Right ventricle myocardium superior (tissue), 1 donor: ENCODE results near the gene ATP6V0A4. TPM values are rescaled to one million over a fixed set of nuclear protein-coding genes. Genes with fewer than 3 reads are reported as not detected.

Experiments
- ATAC-seq: fragments of 200-7000 bp; cut with Tn5 transposase; one replicate; pipeline ENCODE4 v1.9.1; 2020; ENCODE audit warnings: mild to moderate bottlenecking; ENCODE audit not compliant: poor library complexity
- DNase-seq: peaks from one replicate; pipeline ENCODE4 v3.0.0-alpha.2; 2020
- intact Hi-C: fragments of 100-400 bp; cut with DNase I; formaldehyde crosslinking; loops from one replicate; pipeline ENCODE4 v1.11.2; 2022
- total RNA-seq: library from RNA; stranded (reverse); fragmentation: NEBNext Ultra II Directional; extraction: Animal tissue kit (Norgen Biotek cat#: 25700); gene quantifications from one replicate; pipeline ENCODE4 v1.2.1, GENCODE V29; 2021
- donor health status: DM: no; HTN: yes; CAD: no; lungs with severe emphysema.

Gene ATP6V0A4
- total RNA-seq, 1 donor from 2014 or later, result not detected

DNA sequence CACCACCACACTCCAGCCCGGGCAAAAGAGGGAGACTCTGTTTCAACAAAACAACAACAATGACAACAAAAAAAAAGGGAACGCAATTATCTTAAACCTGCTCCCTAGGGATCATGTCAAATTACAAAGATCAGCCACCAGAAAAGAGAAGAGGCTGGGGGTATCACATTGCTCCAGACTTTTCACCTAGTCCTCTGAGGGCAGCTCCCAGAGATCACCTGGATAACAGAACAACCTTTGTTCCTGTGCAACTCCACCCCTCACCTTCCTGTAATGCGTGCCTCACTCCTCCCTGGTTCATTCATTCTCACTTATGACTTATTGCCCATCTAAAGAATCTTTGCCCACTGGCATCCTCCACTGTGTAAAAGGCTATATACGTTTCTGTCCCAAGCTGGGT, 128.6 kb downstream of the ATP6V0A4 start:
- DNase-seq, result no peak
- ATAC-seq, result no peak
- intact Hi-C loops, result no loop called here

GRCh38 chr7:138668946-138669345, 129.1 kb downstream of the ATP6V0A4 start:
- ATAC-seq, result no peak
- intact Hi-C loops, result no loop called here

GRCh38 chr7:138668229-138668596, 129.8 kb downstream of the ATP6V0A4 start:
- ATAC-seq, result no peak
- no peak for DNase-seq
- intact Hi-C loops, result no loop called here

More at GRCh38 chr7:138668946-138669345, 129.1 kb downstream of the ATP6V0A4 start:
- DNase-seq, result no peak

GRCh38 chr7:138667535-138668228, 130.3 kb downstream of the ATP6V0A4 start:
- intact Hi-C loops, result no loop called here
- no peak for ATAC-seq
- DNase-seq, result no peak

GRCh38 chr7:138666385-138666784, 131.6 kb downstream of the ATP6V0A4 start:
- intact Hi-C loops, result no loop called here
- DNase-seq (no peak), ATAC-seq (no peak)

- intact Hi-C loops, result no loop called here
- ATAC-seq (no peak), DNase-seq (no peak)
Measured at GRCh38 chr7:138665669-138666140, 132.3 kb downstream of the ATP6V0A4 start.

- intact Hi-C loops, result no loop called here
- DNase-seq, result no peak
- no peak for ATAC-seq
Measured at GRCh38 chr7:138665249-138665648, 132.7 kb downstream of the ATP6V0A4 start.

DNA sequence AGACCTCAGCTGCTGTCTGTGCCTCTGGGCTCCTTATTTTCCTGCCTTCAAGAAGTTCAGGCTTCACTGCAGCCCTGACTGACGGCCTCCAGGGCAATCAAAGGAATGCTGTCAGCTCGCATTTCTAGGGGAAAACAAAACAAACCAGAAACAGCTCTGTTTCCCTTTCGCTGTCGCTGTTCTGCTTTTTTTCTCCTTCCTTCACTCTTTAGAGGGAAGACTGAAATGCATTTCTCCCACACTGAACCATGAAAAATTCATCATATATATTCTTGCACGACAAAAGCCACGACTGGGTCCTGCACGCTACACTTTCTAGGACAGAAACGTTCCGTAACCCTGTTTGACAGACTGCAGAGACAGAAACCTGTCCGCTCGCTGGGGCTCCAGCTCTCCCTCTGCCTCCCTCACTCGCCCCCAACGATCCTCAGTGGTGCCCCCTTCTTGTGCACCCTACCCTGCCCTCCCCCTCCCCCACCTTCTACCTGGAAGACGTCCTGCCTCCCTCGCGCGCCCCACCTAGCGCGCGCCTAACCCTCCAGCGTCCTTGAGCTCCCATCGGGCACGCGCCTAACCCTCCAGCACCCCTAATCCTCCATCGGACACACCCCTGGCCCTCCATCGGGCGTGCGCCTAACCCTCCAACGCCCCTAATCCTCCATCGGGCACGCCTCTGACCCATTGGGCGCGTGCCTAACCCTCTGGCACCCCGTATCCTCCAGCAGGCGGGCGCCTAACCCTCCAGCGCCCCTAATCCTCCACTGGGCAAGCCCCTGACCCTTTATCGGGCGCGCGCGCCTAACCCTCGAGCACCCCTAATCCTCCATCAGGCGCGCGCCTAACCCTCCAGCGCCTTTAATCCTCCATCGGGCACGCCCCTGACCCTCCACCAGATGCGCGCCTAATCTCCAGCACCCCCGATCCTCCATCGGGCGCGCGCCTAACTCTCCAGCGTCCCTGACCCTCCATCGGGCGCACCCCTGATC, 134.0 kb downstream of the ATP6V0A4 start:
- DNase-seq, result no peak
- intact Hi-C loops, result no loop called here
- no peak for ATAC-seq

- intact Hi-C loops, result no loop called here
- no peak for ATAC-seq
Measured at GRCh38 chr7:138662991-138663320, 135.0 kb downstream of the ATP6V0A4 start.

DNA sequence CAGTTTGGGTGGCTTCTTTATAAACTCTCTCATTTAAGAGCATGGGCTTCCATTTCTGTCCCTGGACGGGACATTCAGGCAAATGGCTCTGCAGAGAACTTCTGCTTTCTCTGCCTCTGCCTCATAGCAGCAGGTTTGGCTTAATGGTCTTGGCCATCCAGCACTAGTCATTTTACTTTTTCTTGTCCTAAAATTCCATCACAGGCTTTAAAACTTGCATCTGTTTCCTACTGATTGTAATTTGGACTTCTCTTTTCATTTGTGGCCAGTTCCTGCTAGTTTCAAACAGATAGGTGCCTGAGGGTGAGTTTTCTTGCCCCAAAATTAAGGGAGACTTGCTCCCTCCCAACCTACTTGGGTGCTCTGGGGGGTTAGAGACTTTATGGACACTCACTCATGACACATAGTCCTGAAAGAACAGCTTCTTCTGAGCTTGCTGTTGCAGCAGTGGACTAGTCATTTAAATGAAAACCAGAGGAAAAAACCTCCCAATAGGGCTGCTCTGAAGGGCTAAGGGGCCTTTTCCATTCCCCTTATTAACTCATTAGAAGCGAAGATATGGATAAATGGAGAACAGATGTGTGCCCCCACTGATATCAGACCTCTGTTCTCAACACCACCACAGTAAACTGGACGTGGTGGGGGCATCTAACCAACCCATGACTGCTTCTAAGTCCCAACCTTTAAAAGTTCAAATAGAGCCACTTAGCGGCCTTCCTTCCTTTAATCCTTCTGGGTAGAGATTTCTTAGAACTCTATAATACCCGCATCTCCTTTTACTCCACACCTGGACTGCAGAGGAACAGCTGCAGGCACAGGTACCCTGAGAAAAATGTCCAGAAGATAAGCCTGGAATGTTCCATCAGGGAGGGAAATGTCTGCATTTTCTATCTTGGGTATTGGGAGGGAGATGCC, 135.7 kb downstream of the ATP6V0A4 start:
- intact Hi-C loops, result no loop called here
- ATAC-seq (no peak), DNase-seq (no peak)

More at GRCh38 chr7:138662991-138663320, 135.0 kb downstream of the ATP6V0A4 start:
- no peak for DNase-seq

GRCh38 chr7:138661069-138661635, 136.8 kb downstream of the ATP6V0A4 start:
- no peak for ATAC-seq
- intact Hi-C loops, result no loop called here
- no peak for DNase-seq

- intact Hi-C loops, result no loop called here
Measured at GRCh38 chr7:138658889-138659288, 139.1 kb downstream of the ATP6V0A4 start.

DNA sequence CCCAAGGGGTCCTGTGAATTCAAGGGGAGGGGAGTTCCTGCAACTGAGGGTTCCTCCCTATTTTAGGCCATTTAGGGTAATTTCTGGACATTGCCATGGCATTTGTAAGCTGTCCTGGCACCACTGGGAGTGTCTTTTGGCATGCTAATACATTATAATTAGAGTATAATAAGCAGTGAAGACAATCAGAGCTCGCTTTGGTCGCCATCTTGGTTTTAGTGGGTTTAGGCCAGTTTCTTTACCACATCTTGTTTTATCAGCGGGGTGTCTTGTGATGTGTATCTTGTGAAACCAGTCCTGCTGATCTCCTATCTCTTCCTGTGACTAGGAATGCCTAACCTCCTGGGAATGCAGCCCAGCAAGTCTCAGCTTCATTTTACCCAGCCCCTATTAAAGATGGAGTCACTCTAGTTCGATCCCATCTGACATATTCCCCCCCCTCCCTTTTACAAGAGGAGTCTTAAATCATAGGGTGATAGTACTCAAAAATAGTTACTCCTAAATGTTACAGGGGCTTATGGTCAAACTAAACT, 140.1 kb downstream of the ATP6V0A4 start:
- ATAC-seq (no peak), DNase-seq (no peak)
- intact Hi-C loops, result no loop called here

More at GRCh38 chr7:138658889-138659288, 139.1 kb downstream of the ATP6V0A4 start:
- DNase-seq, result no peak
- no peak for ATAC-seq

DNA sequence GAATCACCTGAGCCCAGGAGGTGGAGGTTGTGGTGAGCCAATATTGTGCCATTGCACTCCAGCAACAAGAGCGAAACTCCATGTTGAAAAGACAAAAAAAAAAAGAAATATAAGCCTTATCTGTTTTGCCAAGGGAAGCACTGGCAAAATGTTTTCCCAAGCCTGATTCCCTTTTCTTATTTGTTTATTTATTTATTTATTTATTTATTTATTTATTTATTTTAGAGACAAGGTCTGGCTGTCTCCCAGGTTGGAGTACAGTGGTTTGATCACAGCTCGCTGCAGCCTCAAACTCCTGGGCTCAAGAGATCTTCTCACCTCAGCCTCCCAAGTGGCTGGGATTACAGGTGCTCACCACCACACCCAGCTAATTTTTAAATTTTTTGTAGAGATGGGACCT, 141.0 kb downstream of the ATP6V0A4 start:
- intact Hi-C loops, result no loop called here
- DNase-seq, result no peak

More for the DNA sequence above, 141.0 kb downstream of the ATP6V0A4 start:
- ATAC-seq, result no peak
